HCT116 (cell line): ENCODE results near the gene GSC2.

Experiments
- CEBPB ChIP-seq: IDR thresholded peaks from 2 replicates; pipeline ENCODE4 v1.6.1; 2012; ENCODE audit warnings: low read depth
- CTCF ChIP-seq, 3 experiments: fragments of 200-600 bp in 1 of 3; sonication (generic) in 1 of 3; IDR thresholded peaks in 2 of 3; conservative IDR thresholded peaks in 1 of 3; 2 replicates each; pipeline ENCODE4 v1.5.1; 2012 to 2017; ENCODE audit warnings: low read depth in 2 of 3, low read length in 2 of 3, antibody characterized with exemption in 1 of 3, borderline replicate concordance in 1 of 3, control low read depth in 1 of 3, mild to moderate bottlenecking in 1 of 3, mixed read lengths in 1 of 3, mixed run types in 1 of 3, moderate library complexity in 1 of 3; ENCODE audit not compliant: insufficient read depth in 1 of 3
- EZH2 ChIP-seq: fragments of 200-600 bp; sonication (generic); IDR thresholded peaks from 2 replicates; pipeline ENCODE4 v1.6.1; 2017; ENCODE audit warnings: antibody characterized with exemption, mixed run types
- POLR2A ChIP-seq: IDR thresholded peaks from 2 replicates; pipeline ENCODE4 v1.7.0; 2011; ENCODE audit warnings: borderline replicate concordance; ENCODE audit not compliant: insufficient read depth, insufficient read length; ENCODE audit errors: extremely low read depth
- POLR2AphosphoS5 ChIP-seq: IDR thresholded peaks from 2 replicates; pipeline ENCODE4 v1.6.1; 2011; ENCODE audit warnings: mild to moderate bottlenecking, low read depth, low read length, moderate library complexity
- YY1 ChIP-seq: IDR thresholded peaks from 2 replicates; pipeline ENCODE4 v1.6.1; 2011; ENCODE audit warnings: low read length, low read depth, moderate library complexity, mild to moderate bottlenecking; ENCODE audit not compliant: insufficient replicate concordance; ENCODE audit errors: extremely low read depth

- TF ChIP-seq POLR2A (no peak), EZH2 (no peak), CEBPB (no peak), CTCF (IDR thresholded peaks at IDR 0.05 in 2 of 3, conservative IDR thresholded peaks at IDR 0.05 in 1 of 3; ENCODE audit: borderline replicate concordance in 1 of 3, insufficient read depth in 1 of 3, low read depth in 2 of 3, low read length in 2 of 3) (no peak), YY1 (no peak), POLR2AphosphoS5 (no peak)
Measured at GRCh38 chr22:19105456-19105855, 44.6 kb downstream of the GSC2 start.
